HG03378 (cell line): ENCODE data around the gene ARMC8.

Experiments
- ATAC-seq: cut with Tn5 transposase; IDR thresholded peaks from one replicate; pipeline ENCODE4 v1.9.1; 2021; ENCODE audit warnings: mild to moderate bottlenecking, moderate library complexity; ENCODE audit not compliant: unreplicated experiment

Gene ARMC8

GRCh38 chr3:138297876-138298275 is 110.8 kb downstream of the ARMC8 start:
- no peak for ATAC-seq

- ATAC-seq, result no peak
Observed at GRCh38 chr3:138300647-138301046, 113.5 kb downstream of the ARMC8 start.

GRCh38 chr3:138303474-138303873 is 116.4 kb downstream of the ARMC8 start:
- no peak for ATAC-seq

- no peak for ATAC-seq
Observed at GRCh38 chr3:138307899-138308298, 120.8 kb downstream of the ARMC8 start.

GRCh38 chr3:138308783-138309182 is 121.7 kb downstream of the ARMC8 start:
- no peak for ATAC-seq

- no peak for ATAC-seq
Observed at GRCh38 chr3:138310494-138310893, 123.4 kb downstream of the ARMC8 start.

- no peak for ATAC-seq
Observed at GRCh38 chr3:138314751-138315150, 127.7 kb downstream of the ARMC8 start.

GRCh38 chr3:138317687-138318086 is 130.6 kb downstream of the ARMC8 start:
- ATAC-seq, result no peak

- ATAC-seq, result no peak
Observed at GRCh38 chr3:138323971-138324370, 136.9 kb downstream of the ARMC8 start.

- no peak for ATAC-seq
Observed at GRCh38 chr3:138325990-138326389, 138.9 kb downstream of the ARMC8 start.

- no peak for ATAC-seq
Observed at GRCh38 chr3:138326866-138327595, 139.9 kb downstream of the ARMC8 start.

- no peak for ATAC-seq
Observed at GRCh38 chr3:138327831-138328230, 140.7 kb downstream of the ARMC8 start.

- no peak for ATAC-seq
Observed at GRCh38 chr3:138328341-138328740, 141.2 kb downstream of the ARMC8 start.

GRCh38 chr3:138329127-138329983 is 142.3 kb downstream of the ARMC8 start, which contains the start of gene NME9:
Gene NME9 (minus strand): TSS chr3:138329851. CDS start chr3:138329335, 516 bp downstream.
- ATAC-seq, result no peak

GRCh38 chr3:138329984-138330293 is 142.8 kb downstream of the ARMC8 start:
- no peak for ATAC-seq

GRCh38 chr3:138331143-138331894 is 144.2 kb downstream of the ARMC8 start:
- no peak for ATAC-seq

GRCh38 chr3:138332472-138333073 is 145.5 kb downstream of the ARMC8 start:
- no peak for ATAC-seq

GRCh38 chr3:138334608-138335007 is 147.5 kb downstream of the ARMC8 start:
- no peak for ATAC-seq

- no peak for ATAC-seq
Observed at GRCh38 chr3:138336454-138336999, 149.4 kb downstream of the ARMC8 start.

GRCh38 chr3:138338244-138338643 is 151.1 kb downstream of the ARMC8 start:
- ATAC-seq, result no peak

GRCh38 chr3:138338811-138339210 is 151.7 kb downstream of the ARMC8 start:
- ATAC-seq, result no peak
